H1 (cell line): ENCODE results near the gene RIBC1. TPM values are rescaled to one million over a fixed set of nuclear protein-coding genes. Genes with fewer than 3 reads are reported as not detected.

Experiments used
- ATF2 ChIP-seq: IDR thresholded peaks from 2 replicates; pipeline ENCODE4 v1.6.1; 2012; ENCODE audit warnings: low read length, inconsistent platforms
- CHD1 ChIP-seq: IDR thresholded peaks from 2 replicates; pipeline ENCODE4 v1.6.1; 2012; ENCODE audit warnings: low read depth, low read length, improper control_type of control experiment
- CHD2 ChIP-seq: IDR thresholded peaks from 2 replicates; pipeline ENCODE4 v1.6.1; 2012; ENCODE audit warnings: low read length, improper control_type of control experiment
- CHD7 ChIP-seq: fragments of 300-600 bp; sonication (generic); IDR thresholded peaks from 2 replicates; pipeline ENCODE4 v1.7.1; 2012; ENCODE audit warnings: low read length, moderate library complexity, mild to moderate bottlenecking, inconsistent platforms; ENCODE audit not compliant: insufficient replicate concordance
- GABPA ChIP-seq: IDR thresholded peaks from 2 replicates; pipeline ENCODE4 v1.6.1; 2011; ENCODE audit warnings: mild to moderate bottlenecking, low read length, moderate library complexity, borderline replicate concordance; ENCODE audit not compliant: insufficient read depth
- GTF2F1 ChIP-seq: IDR thresholded peaks from 2 replicates; pipeline ENCODE4 v1.6.1; 2012; ENCODE audit warnings: low read depth, low read length, improper control_type of control experiment, borderline replicate concordance
- HDAC2 ChIP-seq, 2 experiments: fragments of 300-600 bp in 1 of 2; sonication (generic) in 1 of 2; IDR thresholded peaks; 2 replicates each; pipeline ENCODE4 v1.6.1; 2011 to 2012; ENCODE audit warnings: low read depth in 2 of 2, low read length in 2 of 2, mild to moderate bottlenecking in 2 of 2, moderate library complexity in 2 of 2, borderline replicate concordance in 1 of 2, inconsistent platforms in 1 of 2
- TEAD4 ChIP-seq: IDR thresholded peaks from 2 replicates; pipeline ENCODE4 v1.6.1; 2012; ENCODE audit warnings: low read depth, low read length, inconsistent platforms, mixed read lengths
- ZNF274 ChIP-seq: IDR thresholded peaks from 2 replicates; pipeline ENCODE4 v1.7.0; 2012; ENCODE audit warnings: low read length, borderline replicate concordance; ENCODE audit errors: extremely low read depth
- polyA plus RNA-seq, 7 experiments: library from polyadenylated mRNA; depleted of rRNA in 3 of 7; stranded (reverse) in 5 of 7; unstranded in 2 of 7; fragments of >200 nt in 5 of 7; fragments of 200-250 nt in 2 of 7; gene quantifications; 1 replicate in 5 of 7; 2 replicates in 1 of 7; 4 replicates in 1 of 7; pipeline versions ENCODE4 v1.2.1 to v1.2.3, GENCODE V29; 2011 to 2013; ENCODE audit warnings: missing spikeins in 2 of 7, mixed read lengths in 2 of 7
- total RNA-seq: library from RNA; stranded (reverse); fragmentation: NEBNext Ultra II Directional; extraction: Animal tissue kit (Norgen Biotek cat#: 25700); gene quantifications from 2 replicates; pipeline ENCODE4 v1.2.1, GENCODE V29; 2021

Gene RIBC1
- total and polyA plus RNA-seq, 2 of the 8 experiments (the other 6 are each of a cell fraction or from before 2014, with no cell fraction given) = 0.41 to 0.97 TPM

- TF ChIP-seq CHD7 (no peak), ATF2 (no peak), TEAD4 (no peak), GABPA (no peak), HDAC2 (IDR thresholded peaks at IDR 0.05; ENCODE audit: borderline replicate concordance in 1 of 2, low read depth in 2 of 2, low read length in 2 of 2) (no peak), ZNF274 (no peak), CHD1 (no peak), GTF2F1 (no peak), CHD2 (no peak)
Measured at GRCh38 chrX:53374222-53374820, 48.4 kb upstream of the RIBC1 start (continued).
